GM10847 (cell line): ENCODE data around the gene DRC1.

ENCODE experiments used
- POLR2A ChIP-seq: IDR thresholded peaks from 2 replicates; pipeline ENCODE4 v1.6.1; 2011; ENCODE audit not compliant: insufficient read length; ENCODE audit errors: extremely low read depth

DRC1 gene

GRCh38 chr2:26401739-26402541 is at the start of gene DRC1:
Gene DRC1, plus strand, starts transcription at chr2:26401920. Its CDS starts 70 bp downstream, at chr2:26401990.
- no peak for TF ChIP-seq POLR2A

DNA sequence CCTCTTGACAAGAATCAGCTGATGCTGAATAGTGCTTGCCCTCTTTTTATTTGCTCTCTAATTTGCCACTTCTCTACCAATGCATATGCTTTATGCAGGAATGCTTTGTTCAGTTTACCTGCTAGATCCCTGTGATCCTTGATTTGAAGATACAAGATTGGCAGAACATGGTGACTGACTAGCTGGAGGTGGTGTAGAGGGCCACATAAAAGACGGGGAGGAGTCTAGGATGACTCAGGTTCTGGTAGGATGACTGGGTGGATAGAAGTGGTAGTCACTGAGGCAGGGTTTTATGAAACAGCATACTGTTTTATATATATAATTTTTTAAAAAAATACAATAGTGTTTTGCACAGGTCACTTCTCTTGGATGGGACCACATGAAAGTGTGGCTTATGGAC is 48.8 kb upstream of the DRC1 start:
- no peak for TF ChIP-seq POLR2A

DNA sequence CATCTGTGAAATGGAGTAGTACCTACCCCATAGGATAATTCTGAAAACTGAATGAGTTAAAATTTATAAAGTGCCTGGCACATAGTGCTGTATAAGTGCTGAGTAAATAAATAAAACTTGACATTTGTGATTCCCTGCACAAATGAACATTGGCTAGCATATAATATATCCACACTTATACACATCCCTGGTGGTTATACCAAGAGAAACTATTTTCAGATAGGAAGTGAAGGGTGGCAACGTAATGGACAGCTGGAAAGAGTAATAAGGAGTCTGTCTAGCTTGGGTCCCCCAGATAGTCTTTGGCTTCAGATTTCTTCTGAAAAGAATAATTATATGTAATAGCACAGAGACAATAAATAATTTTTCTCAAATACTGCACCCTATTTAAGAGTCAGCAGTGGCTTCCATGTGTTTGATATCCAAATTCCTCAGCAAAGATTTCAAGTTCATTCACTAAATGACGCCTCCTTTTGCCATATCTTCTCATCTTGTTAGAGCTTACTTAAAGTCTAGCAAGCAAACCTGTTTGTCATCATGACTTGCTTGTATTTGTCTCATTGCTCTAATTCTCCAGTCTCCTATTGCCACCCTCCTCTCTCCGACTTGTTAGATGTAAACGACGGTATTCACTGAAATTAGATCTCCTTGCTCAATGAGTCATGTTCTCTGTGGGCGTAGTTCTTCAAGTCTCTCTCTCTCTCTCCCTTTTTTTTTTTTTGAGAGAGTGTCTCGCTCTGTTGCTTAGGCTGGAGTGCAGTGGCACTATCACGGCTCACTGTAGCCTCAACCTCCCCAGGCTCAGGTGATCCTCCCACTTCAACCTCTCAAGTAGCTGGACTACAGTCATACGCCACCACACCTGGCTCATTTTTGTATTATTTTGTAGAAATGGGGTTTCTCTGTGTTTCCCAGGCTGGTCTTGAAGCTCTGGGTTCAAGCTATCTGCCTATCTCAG is 46.4 kb upstream of the DRC1 start:
- TF ChIP-seq POLR2A = no peak

DNA sequence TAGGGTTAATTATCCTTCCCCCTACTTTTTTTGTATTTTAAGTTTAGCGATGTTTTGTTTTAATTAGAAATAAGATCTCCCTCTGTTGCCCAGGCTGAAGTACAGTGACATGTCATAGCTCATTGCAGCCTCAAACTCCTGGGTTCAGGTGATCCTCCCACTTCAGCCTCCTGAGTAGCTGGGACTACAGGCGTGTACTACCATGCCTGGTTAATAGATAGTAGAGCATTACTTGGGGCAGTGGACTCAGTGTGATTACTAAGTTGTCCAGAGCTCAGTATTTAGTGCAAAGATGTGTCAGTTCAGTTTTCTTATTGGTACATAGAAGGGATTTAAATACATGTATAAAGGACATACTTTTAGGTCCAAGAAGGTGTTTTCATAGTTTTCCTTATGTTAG is 45.6 kb upstream of the DRC1 start:
- TF ChIP-seq POLR2A = no peak

GRCh38 chr2:26356771-26357170 is 44.9 kb upstream of the DRC1 start:
- no peak for TF ChIP-seq POLR2A

- no peak for TF ChIP-seq POLR2A
Measured at GRCh38 chr2:26359886-26360473, 41.7 kb upstream of the DRC1 start.

- TF ChIP-seq POLR2A = no peak
Measured at GRCh38 chr2:26363323-26363722, 38.4 kb upstream of the DRC1 start.

DNA sequence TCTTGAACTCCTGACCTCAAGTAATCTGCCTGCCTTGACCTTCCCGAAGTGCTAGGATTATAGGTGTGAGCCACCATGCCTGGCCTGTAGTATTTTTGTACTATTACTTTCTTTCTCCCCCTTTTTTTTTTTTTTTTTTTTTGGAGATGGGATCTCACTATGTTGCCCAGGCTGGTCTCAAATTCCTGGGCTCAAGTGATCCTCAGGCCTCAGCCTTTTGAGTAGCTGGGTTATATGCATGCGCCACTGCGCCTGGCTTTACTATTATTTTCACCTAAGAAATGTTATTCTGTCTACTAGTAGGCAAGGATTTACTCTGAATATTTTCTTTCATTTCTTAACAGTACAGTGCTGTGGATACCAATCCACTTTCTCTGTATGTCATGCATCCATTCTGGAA is 37.8 kb upstream of the DRC1 start:
- TF ChIP-seq POLR2A = no peak

DNA sequence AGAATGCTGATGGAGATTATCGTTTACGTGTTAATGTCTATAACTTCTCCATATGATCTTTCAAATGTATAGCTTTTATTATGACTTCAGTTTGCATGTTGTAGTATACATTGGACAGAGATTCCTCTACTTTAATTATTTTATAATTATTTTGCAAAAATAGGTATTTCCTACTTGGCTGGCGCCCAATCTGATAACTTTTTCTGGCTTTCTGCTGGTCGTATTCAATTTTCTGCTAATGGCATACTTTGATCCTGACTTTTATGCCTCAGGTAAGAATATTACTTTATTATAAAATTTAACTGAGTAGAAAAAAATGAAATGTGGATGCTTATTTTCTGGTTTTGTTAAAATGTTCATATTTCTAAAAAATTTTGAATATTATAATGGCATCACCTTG is 37.1 kb upstream of the DRC1 start:
- TF ChIP-seq POLR2A = no peak

GRCh38 chr2:26366957-26367356 is 34.8 kb upstream of the DRC1 start:
- TF ChIP-seq POLR2A = no peak

DNA sequence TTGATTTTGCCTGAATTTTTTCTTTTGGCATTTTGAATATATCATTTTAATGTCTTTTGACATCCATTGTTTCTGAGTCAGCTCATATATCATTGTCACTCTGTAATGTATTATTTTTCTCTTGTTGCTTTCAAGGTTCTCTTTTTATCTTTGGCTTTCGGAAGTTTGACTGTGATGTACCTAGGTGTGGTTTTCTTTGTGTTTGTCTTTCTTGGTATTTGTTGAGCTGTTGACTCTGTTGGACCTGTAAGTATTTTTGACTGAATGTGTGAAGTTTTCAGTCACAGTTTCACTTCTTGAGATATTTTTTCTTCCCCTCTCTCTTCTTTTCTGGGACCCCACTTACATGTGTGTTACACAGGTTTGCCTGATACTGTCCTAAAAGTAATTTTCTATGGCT is 24.9 kb upstream of the DRC1 start:
- TF ChIP-seq POLR2A = no peak

GRCh38 chr2:26380281-26380680 is 21.4 kb upstream of the DRC1 start:
- no peak for TF ChIP-seq POLR2A

DNA sequence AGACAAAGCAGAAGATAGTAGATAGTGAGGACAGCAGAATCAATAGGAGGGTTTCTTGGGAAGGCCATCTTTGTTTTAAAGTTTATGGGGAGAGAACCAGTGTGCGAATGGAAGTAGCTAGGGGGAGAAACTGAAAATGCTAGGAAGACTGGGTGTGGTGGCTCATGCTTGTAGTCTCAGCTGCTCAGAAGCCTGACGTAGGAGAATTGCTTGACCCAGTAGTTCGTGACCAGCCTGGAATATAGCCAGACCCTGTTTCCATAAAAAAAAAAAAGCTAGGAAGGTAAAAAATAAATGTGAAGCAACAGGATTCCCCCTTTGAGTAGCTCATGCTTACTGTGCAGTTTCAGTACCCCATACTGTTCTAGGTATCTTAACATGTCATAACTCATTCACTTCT is 19.2 kb upstream of the DRC1 start:
- no peak for TF ChIP-seq POLR2A

GRCh38 chr2:26384183-26384582 is 17.5 kb upstream of the DRC1 start:
- TF ChIP-seq POLR2A = no peak

- no peak for TF ChIP-seq POLR2A
Measured at GRCh38 chr2:26384597-26384996, 17.1 kb upstream of the DRC1 start.

GRCh38 chr2:26387189-26387588 is 14.5 kb upstream of the DRC1 start:
- no peak for TF ChIP-seq POLR2A
